ENCODE data around the gene LASP1NB.
"Not testable (repeated sequence)": the region's sequence is repeated elsewhere in the genome, so short reads cannot be mapped to it uniquely, and the experiment has no call there.

The LASP1NB gene

DNA sequence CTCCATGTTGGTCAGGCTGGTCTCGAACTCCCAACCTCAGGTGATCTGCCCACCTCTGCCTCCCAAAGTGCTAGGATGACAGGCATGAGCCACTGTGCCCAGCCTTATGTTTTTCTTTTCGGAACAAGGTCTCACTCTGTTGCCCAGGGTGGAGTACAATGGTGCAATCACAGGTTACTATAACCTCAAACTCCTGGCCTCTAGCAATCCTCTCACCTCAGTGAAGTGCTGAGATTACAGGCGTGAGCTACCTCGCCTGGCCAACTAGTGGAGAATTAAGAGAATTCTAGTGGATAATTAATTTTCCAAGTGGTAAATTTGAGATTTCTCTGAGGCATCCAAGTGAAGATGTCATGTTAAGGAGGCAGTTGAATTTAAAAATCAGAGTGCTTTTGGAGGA lies 44.7 kb downstream of the LASP1NB start:
- Histone ChIP-seq H3K27me3 (replicated peaks; ENCODE audit: insufficient read depth, low read depth, low read length, poor library complexity) (no peaks in the 10 kb centered on the region), H3K4me1 (ENCODE audit: insufficient read depth, low read length, poor library complexity, severe bottlenecking) (no peaks in the 10 kb centered on the region), H3K36me3 (ENCODE audit: insufficient read depth, low read length, poor library complexity, severe bottlenecking) (no peaks in the 10 kb centered on the region), H3K27ac (ENCODE audit: low read depth, low read length, poor library complexity, severe bottlenecking) (no peak overlapping the region), H3K4me3 (ENCODE audit: low read depth, low read length, poor library complexity, severe bottlenecking) (no peak overlapping the region), H3K9me3 (ENCODE audit: low read depth, low read length, poor library complexity, severe bottlenecking) (no peaks in the 10 kb centered on the region)
- no peak for TF ChIP-seq EZH2 (IDR thresholded peaks at IDR 0.05; ENCODE audit: borderline replicate concordance, low read depth, low read length, poor library complexity, severe bottlenecking)
- TF ChIP-seq, protein P1, sequence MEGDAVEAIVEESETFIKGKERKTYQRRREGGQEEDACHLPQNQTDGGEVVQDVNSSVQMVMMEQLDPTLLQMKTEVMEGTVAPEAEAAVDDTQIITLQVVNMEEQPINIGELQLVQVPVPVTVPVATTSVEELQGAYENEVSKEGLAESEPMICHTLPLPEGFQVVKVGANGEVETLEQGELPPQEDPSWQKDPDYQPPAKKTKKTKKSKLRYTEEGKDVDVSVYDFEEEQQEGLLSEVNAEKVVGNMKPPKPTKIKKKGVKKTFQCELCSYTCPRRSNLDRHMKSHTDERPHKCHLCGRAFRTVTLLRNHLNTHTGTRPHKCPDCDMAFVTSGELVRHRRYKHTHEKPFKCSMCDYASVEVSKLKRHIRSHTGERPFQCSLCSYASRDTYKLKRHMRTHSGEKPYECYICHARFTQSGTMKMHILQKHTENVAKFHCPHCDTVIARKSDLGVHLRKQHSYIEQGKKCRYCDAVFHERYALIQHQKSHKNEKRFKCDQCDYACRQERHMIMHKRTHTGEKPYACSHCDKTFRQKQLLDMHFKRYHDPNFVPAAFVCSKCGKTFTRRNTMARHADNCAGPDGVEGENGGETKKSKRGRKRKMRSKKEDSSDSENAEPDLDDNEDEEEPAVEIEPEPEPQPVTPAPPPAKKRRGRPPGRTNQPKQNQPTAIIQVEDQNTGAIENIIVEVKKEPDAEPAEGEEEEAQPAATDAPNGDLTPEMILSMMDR (conservative IDR thresholded peaks at IDR 0.05; ENCODE audit: low read depth, low read length) = no peak
- CTCF ChIA-PET = no interaction called here
- no TSS peak for BruUV-seq (replicated peaks)
- POLR2A ChIA-PET (ENCODE audit: low non-redundant PET) = no interaction called here
- no peak for DNase-seq (ENCODE audit: low spot score)
- intact Hi-C loops (cut with micrococcal nuclease; ENCODE audit: unreplicated experiment) = no loop called here

GRCh38 chr17:38970804-38971203 lies 45.4 kb downstream of the LASP1NB start:
- no peak for TF ChIP-seq EZH2 (IDR thresholded peaks at IDR 0.05; ENCODE audit: borderline replicate concordance, low read depth, low read length, poor library complexity, severe bottlenecking)
- TF ChIP-seq, protein P1 (conservative IDR thresholded peaks at IDR 0.05; ENCODE audit: low read depth, low read length) = no peak
- Histone ChIP-seq H3K4me1 (ENCODE audit: insufficient read depth, low read length, poor library complexity, severe bottlenecking) (no peaks in the 10 kb centered on the region), H3K9me3 (ENCODE audit: low read depth, low read length, poor library complexity, severe bottlenecking) (no peaks in the 10 kb centered on the region), H3K27me3 (replicated peaks; ENCODE audit: insufficient read depth, low read depth, low read length, poor library complexity) (no peaks in the 10 kb centered on the region), H3K36me3 (ENCODE audit: insufficient read depth, low read length, poor library complexity, severe bottlenecking) (no peaks in the 10 kb centered on the region), H3K4me3 (ENCODE audit: low read depth, low read length, poor library complexity, severe bottlenecking) (no peak overlapping the region), H3K27ac (ENCODE audit: low read depth, low read length, poor library complexity, severe bottlenecking) (no peak overlapping the region)
- CTCF ChIA-PET = no interaction called here
- intact Hi-C loops (cut with micrococcal nuclease; ENCODE audit: unreplicated experiment) = no loop called here
- DNase-seq (ENCODE audit: low spot score) = no peak
- no TSS peak for BruUV-seq (replicated peaks)
- POLR2A ChIA-PET (ENCODE audit: low non-redundant PET) = interaction anchor here (0.5 kb wide), 1 partner anchor 10 kb away, joined by 3 read pairs; no protein-coding TSS in a partner anchor

GRCh38 chr17:38976187-38976551 lies 50.8 kb downstream of the LASP1NB start:
- H3K27ac ChIP-seq (ENCODE audit: low read depth, low read length, poor library complexity, severe bottlenecking); H3K9me3 ChIP-seq (ENCODE audit: low read depth, low read length, poor library complexity, severe bottlenecking); DNase-seq (ENCODE audit: low spot score); POLR2A ChIA-PET (ENCODE audit: low non-redundant PET); CTCF ChIA-PET; BruUV-seq (replicated peaks); H3K4me1 ChIP-seq (ENCODE audit: insufficient read depth, low read length, poor library complexity, severe bottlenecking); H3K36me3 ChIP-seq (ENCODE audit: insufficient read depth, low read length, poor library complexity, severe bottlenecking); intact Hi-C loops (cut with micrococcal nuclease; ENCODE audit: unreplicated experiment); H3K4me3 ChIP-seq (ENCODE audit: low read depth, low read length, poor library complexity, severe bottlenecking); H3K27me3 ChIP-seq (replicated peaks; ENCODE audit: insufficient read depth, low read depth, low read length, poor library complexity): not testable (repeated sequence)

GRCh38 chr17:38978180-38978579 lies 52.8 kb downstream of the LASP1NB start:
- POLR2A ChIA-PET (ENCODE audit: low non-redundant PET) = no interaction called here
- no peak overlapping the region for H3K27ac ChIP-seq (ENCODE audit: low read depth, low read length, poor library complexity, severe bottlenecking)
- H3K9me3 ChIP-seq (ENCODE audit: low read depth, low read length, poor library complexity, severe bottlenecking) = no peaks in the 10 kb centered on the region
- CTCF ChIA-PET = no interaction called here
- H3K27me3 ChIP-seq (replicated peaks; ENCODE audit: insufficient read depth, low read depth, low read length, poor library complexity) = no peaks in the 10 kb centered on the region
- no peaks in the 10 kb centered on the region for H3K4me1 ChIP-seq (ENCODE audit: insufficient read depth, low read length, poor library complexity, severe bottlenecking)
- BruUV-seq (replicated peaks) = no TSS peak
- no peak overlapping the region for H3K4me3 ChIP-seq (ENCODE audit: low read depth, low read length, poor library complexity, severe bottlenecking)
- intact Hi-C loops (cut with micrococcal nuclease; ENCODE audit: unreplicated experiment) = no loop called here
- no peak for DNase-seq (ENCODE audit: low spot score)
- TF ChIP-seq, protein P1 (conservative IDR thresholded peaks at IDR 0.05; ENCODE audit: low read depth, low read length) = no peak
- no peak for TF ChIP-seq EZH2 (IDR thresholded peaks at IDR 0.05; ENCODE audit: borderline replicate concordance, low read depth, low read length, poor library complexity, severe bottlenecking)
- H3K36me3 ChIP-seq (ENCODE audit: insufficient read depth, low read length, poor library complexity, severe bottlenecking) = no peaks in the 10 kb centered on the region
